GM23248 (cell line): ENCODE data around the gene ATOH1. TPM values are rescaled to one million over a fixed set of nuclear protein-coding genes. Genes with fewer than 3 reads are reported as not detected.

Experiments
- DNase-seq: peaks from one replicate; pipeline ENCODE4 v3.0.0-alpha.2; 2015
- H2AFZ ChIP-seq: fragments of 200-600 bp; sonication (generic); 2 replicates; pipeline ENCODE4 v1.6.1; 2016; ENCODE audit warnings: antibody characterized with exemption
- H3F3A ChIP-seq: fragments of 200-600 bp; sonication (generic); 2 replicates; pipeline ENCODE4 v1.6.1; 2016; ENCODE audit warnings: mild to moderate bottlenecking, antibody characterized with exemption, mixed run types; ENCODE audit not compliant: insufficient read depth
- H3K27ac ChIP-seq: fragments of 200-600 bp; sonication (generic); 2 replicates; pipeline ENCODE4 v1.5.1; 2016; ENCODE audit warnings: mild to moderate bottlenecking
- H3K27me3 ChIP-seq: fragments of 200-600 bp; sonication (generic); replicated peaks from 2 replicates; pipeline ENCODE4 v1.6.1; 2016; ENCODE audit warnings: mild to moderate bottlenecking; ENCODE audit not compliant: insufficient read depth
- H3K36me3 ChIP-seq: fragments of 200-600 bp; sonication (generic); 2 replicates; pipeline ENCODE4 v1.6.1; 2016; ENCODE audit warnings: low read depth, mild to moderate bottlenecking
- H3K4me1 ChIP-seq: fragments of 200-600 bp; sonication (generic); 2 replicates; pipeline ENCODE4 v1.6.1; 2016; ENCODE audit warnings: mild to moderate bottlenecking; ENCODE audit not compliant: insufficient read depth
- H3K4me2 ChIP-seq: fragments of 200-600 bp; sonication (generic); one replicate; pipeline ENCODE4 v1.6.1; 2016; ENCODE audit warnings: mild to moderate bottlenecking; ENCODE audit not compliant: unreplicated experiment
- H3K4me3 ChIP-seq: fragments of 200-600 bp; sonication (generic); 2 replicates; pipeline ENCODE4 v1.5.1; 2016; ENCODE audit warnings: mild to moderate bottlenecking
- H3K79me2 ChIP-seq: fragments of 200-600 bp; sonication (generic); 2 replicates; pipeline ENCODE4 v1.6.1; 2016; ENCODE audit warnings: mild to moderate bottlenecking; ENCODE audit not compliant: insufficient read depth
- H3K9ac ChIP-seq: fragments of 200-600 bp; sonication (generic); 2 replicates; pipeline ENCODE4 v1.6.1; 2016; ENCODE audit warnings: mild to moderate bottlenecking
- H3K9me2 ChIP-seq: fragments of 200-600 bp; sonication (generic); 2 replicates; pipeline ENCODE4 v1.6.1; 2016; ENCODE audit warnings: mixed run types, mild to moderate bottlenecking, moderate library complexity; ENCODE audit not compliant: insufficient read depth
- H3K9me3 ChIP-seq: fragments of 200-600 bp; sonication (generic); one replicate; pipeline ENCODE4 v1.6.1; 2017; ENCODE audit warnings: low read depth
- H4K20me1 ChIP-seq: fragments of 200-600 bp; sonication (generic); 2 replicates; pipeline ENCODE4 v1.6.0; 2016; ENCODE audit not compliant: insufficient read depth
- EZH2 ChIP-seq: fragments of 200-600 bp; sonication (generic); IDR thresholded peaks from 2 replicates; pipeline ENCODE4 v1.6.1; 2018; ENCODE audit warnings: antibody characterized with exemption, mild to moderate bottlenecking; ENCODE audit not compliant: insufficient read depth, poor library complexity, severe bottlenecking
- EZH2phosphoT487 ChIP-seq: fragments of 200-600 bp; sonication (generic); IDR thresholded peaks from 2 replicates; pipeline ENCODE4 v1.6.1; 2018; ENCODE audit warnings: antibody characterized with exemption, moderate library complexity, mild to moderate bottlenecking, low read depth; ENCODE audit not compliant: insufficient read depth
- WGBS, 2 experiments: methylation state at CpG; one replicate each; pipeline ENCODE4 v1.1.6; 2015 to 2017; ENCODE audit warnings: low lambda C conversion rate in 2 of 2, low coverage in 1 of 2; ENCODE audit errors: missing lambda C conversion rate in 2 of 2; 5-methylcytosine and 5-hydroxymethylcytosine counted together
- in situ Hi-C: fragments of 300-500 bp; cut with MboI; formaldehyde crosslinking; loops from 2 replicates; pipeline ENCODE4 v1.15.0; 2020
- polyA plus RNA-seq: library from polyadenylated mRNA; unstranded; fragments of >200 nt; fragmentation: Nextera tagmentation; extraction: Ambion mirVana; gene quantifications from 2 replicates; pipeline ENCODE4 v1.2.1, GENCODE V29; 2016
- total RNA-seq: library from RNA; depleted of rRNA; stranded (reverse); fragments of >200 nt; shearing (Covaris generic); gene quantifications from 2 replicates; pipeline ENCODE4 v1.2.3, GENCODE V29; 2014

The ATOH1 gene
- total and polyA plus RNA-seq, 2 experiments from 2014 or later = not detected

DNA sequence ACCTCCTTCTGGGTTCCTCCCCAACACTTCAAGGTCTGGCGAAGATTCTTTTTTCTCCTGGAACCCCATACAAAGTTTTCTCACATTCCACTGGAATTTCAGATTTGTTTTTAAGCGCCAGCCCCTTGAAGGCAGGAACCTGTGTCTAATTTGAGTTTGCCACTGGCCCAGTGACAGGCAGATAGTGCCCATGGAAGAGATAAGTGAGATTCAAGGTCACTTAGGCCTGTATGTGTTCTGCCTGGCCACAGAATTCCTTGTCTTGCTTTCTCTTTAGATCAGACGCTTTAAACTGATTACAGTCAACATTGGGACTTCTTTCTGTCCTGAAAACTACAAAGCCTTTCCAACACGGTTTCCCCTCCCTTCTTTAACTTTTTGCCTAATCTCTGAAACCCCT lies 11.2 kb downstream of the ATOH1 start:
- H3K9ac ChIP-seq = no peak overlapping the region
- H3K27ac ChIP-seq = no peak overlapping the region
- WGBS, 2 experiments = 18 to 22% methylated on average over 4 of the region's 4 CpGs

DNA sequence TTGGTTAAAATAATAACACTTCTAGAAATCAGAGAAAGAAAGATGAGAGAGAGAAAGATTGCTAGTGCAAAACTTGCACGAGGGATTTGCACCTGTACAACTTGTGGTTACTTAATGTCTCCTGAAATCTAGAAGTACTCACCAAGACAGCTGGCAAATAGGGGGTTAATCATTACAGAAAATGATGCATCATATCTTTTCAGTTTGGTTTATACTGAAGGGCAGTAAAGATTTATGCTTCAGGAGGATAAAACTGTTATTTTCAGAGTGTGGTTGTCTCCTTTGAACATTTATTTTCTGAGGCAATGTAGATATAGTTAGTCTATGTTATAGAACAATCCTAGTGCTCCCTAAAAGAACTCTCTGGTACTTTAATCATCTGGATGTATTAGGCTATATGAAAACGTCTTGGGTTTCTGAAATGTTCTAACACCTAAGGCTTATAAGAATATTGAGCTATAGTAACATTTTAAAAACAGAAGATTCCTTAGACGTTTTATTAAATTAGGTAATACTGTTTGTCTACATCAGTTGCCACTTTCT lies 13.3 kb downstream of the ATOH1 start:
- 3 to 6% methylated on average over 3 of the region's 3 CpGs for WGBS, 2 experiments
- H3K9ac ChIP-seq = no peak overlapping the region
- H3K9me3 ChIP-seq = no peaks in the 10 kb centered on the region
- no peaks in the 10 kb centered on the region for H3K79me2 ChIP-seq
- H3F3A ChIP-seq = no peaks in the 10 kb centered on the region
- H3K27ac ChIP-seq = no peak overlapping the region
- H3K4me2 ChIP-seq = no peak overlapping the region
- H3K27me3 ChIP-seq = no peaks in the 10 kb centered on the region
- no peaks in the 10 kb centered on the region for H3K9me2 ChIP-seq
- no peak overlapping the region for H2AFZ ChIP-seq
- no peaks in the 10 kb centered on the region for H3K36me3 ChIP-seq
- in situ Hi-C loops = no loop called here
- DNase-seq = no peak
- H3K4me1 ChIP-seq = no peaks in the 10 kb centered on the region
- H4K20me1 ChIP-seq = no peaks in the 10 kb centered on the region
- H3K4me3 ChIP-seq = no peak overlapping the region
- TF ChIP-seq EZH2 (no peak), EZH2phosphoT487 (no peak)

More for the DNA sequence above, 11.2 kb downstream of the ATOH1 start:
- H3K36me3 ChIP-seq = no peaks in the 10 kb centered on the region
- no peaks in the 10 kb centered on the region for H3K4me1 ChIP-seq
- H3K4me2 ChIP-seq = no peak overlapping the region
- no peaks in the 10 kb centered on the region for H4K20me1 ChIP-seq
- H2AFZ ChIP-seq = no peak overlapping the region
- H3F3A ChIP-seq = no peaks in the 10 kb centered on the region
- H3K9me2 ChIP-seq = no peaks in the 10 kb centered on the region
- DNase-seq = no peak
- no peak for TF ChIP-seq EZH2
- no peak for TF ChIP-seq EZH2phosphoT487
- H3K4me3 ChIP-seq = no peak overlapping the region
- no peaks in the 10 kb centered on the region for H3K79me2 ChIP-seq
- H3K27me3 ChIP-seq = peaks cover 6% of the 10 kb centered on the region
- in situ Hi-C loops = no loop called here
- no peaks in the 10 kb centered on the region for H3K9me3 ChIP-seq

DNA sequence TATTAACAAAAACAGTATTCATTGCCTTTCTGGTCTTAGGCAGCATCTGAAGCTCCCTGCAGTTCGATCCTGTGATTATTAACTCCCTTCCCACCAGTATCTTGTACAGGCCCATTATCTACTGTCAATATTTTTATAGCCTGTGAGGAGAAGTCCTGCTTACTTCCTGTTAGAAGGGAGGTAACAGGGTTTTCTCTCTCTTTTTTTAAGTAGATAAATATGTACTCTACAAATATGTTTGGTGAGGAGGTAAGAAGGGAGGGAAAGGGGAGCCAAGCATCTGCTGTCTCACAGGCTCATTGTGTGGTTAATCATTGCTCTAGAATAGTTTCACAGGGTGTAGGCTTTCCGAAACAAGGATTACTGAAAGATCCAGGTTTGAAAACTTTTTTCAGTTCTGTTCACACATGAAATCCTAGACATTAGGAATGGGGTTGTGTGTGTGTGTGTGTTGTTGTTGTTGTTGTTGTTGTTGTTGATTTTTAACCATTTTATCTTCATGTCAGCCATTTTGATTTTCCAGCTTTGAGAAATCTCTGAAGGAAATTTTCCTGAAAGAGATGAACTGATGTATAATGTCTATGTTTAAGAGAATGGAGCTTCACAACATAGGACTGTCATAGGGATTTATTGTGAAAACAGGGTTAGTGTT lies 14.2 kb downstream of the ATOH1 start:
- WGBS, 2 experiments = 5 to 21% methylated on average over 2 of the region's 2 CpGs
- no peaks in the 10 kb centered on the region for H3K79me2 ChIP-seq
- H3K9ac ChIP-seq = no peak overlapping the region
- in situ Hi-C loops = no loop called here
- H3K27me3 ChIP-seq = no peaks in the 10 kb centered on the region
- no peaks in the 10 kb centered on the region for H3K36me3 ChIP-seq
- H3K27ac ChIP-seq = no peak overlapping the region
- no peaks in the 10 kb centered on the region for H3F3A ChIP-seq
- H3K4me1 ChIP-seq = no peaks in the 10 kb centered on the region
- no peaks in the 10 kb centered on the region for H4K20me1 ChIP-seq
- no peaks in the 10 kb centered on the region for H3K9me3 ChIP-seq
- no peak overlapping the region for H2AFZ ChIP-seq
- no peak for DNase-seq
- no peaks in the 10 kb centered on the region for H3K9me2 ChIP-seq
- no peak overlapping the region for H3K4me3 ChIP-seq
- TF ChIP-seq EZH2 (no peak), EZH2phosphoT487 (no peak)
- no peak overlapping the region for H3K4me2 ChIP-seq

DNA sequence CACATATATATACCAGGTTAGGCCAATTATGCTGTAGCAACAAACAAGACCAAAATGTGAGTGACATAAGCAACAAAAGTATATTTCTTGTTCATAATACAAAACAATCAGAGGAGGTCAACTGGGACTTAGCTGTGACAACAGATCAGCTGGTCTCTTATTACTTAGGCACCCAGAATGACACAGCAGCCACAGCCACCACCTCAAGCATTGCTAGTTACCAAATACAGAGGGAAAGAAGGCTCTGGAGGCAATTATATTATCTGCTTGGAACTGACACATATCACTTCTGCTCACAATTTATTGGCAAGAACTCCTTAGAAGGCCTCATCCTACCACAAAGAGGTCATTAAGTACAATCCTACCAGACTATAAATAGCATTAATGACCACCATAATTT lies 15.2 kb downstream of the ATOH1 start:
- H3K4me2 ChIP-seq = no peak overlapping the region
- H3K9me2 ChIP-seq = no peaks in the 10 kb centered on the region
- no peak overlapping the region for H3K4me3 ChIP-seq
- no peak overlapping the region for H3K27ac ChIP-seq
- H4K20me1 ChIP-seq = no peaks in the 10 kb centered on the region
- no peaks in the 10 kb centered on the region for H3K4me1 ChIP-seq
- TF ChIP-seq EZH2 (no peak), EZH2phosphoT487 (no peak)
- H3F3A ChIP-seq = no peaks in the 10 kb centered on the region
- no peaks in the 10 kb centered on the region for H3K27me3 ChIP-seq
- no peaks in the 10 kb centered on the region for H3K36me3 ChIP-seq
- no peak overlapping the region for H3K9ac ChIP-seq
- H3K79me2 ChIP-seq = no peaks in the 10 kb centered on the region
- H2AFZ ChIP-seq = no peak overlapping the region
- H3K9me3 ChIP-seq = no peaks in the 10 kb centered on the region
- no peak for DNase-seq
- in situ Hi-C loops = no loop called here
